Motor neuron (in vitro differentiated cells): ENCODE data around the gene UNC13B. TPM values are rescaled to one million over a fixed set of nuclear protein-coding genes. Genes with fewer than 3 reads are reported as not detected.
"Not testable (repeated sequence)": the region's sequence is repeated elsewhere in the genome, so short reads cannot be mapped to it uniquely, and the experiment has no call there.

Source experiments
- ATAC-seq, 8 experiments: fragments of 200-7000 bp; cut with Tn5 transposase; replicated peaks in 6 of 8; 2 replicates each; pipeline ENCODE4 v1.8.0; 2021; ENCODE audit warnings: mild to moderate bottlenecking in 8 of 8, moderate library complexity in 8 of 8
- H3K27ac ChIP-seq, 2 donors: fragments of 250-450 bp; sonication (Bioruptor Pico); 2 replicates each; pipeline ENCODE4 v1.9.0; 2021; ENCODE audit warnings: antibody characterized with exemption in 2 of 2, mild to moderate bottlenecking in 2 of 2, moderate library complexity in 1 of 2
- H3K4me1 ChIP-seq, 2 donors: fragments of 250-450 bp; sonication (Bioruptor Pico); replicated peaks in 1 of 2; 2 replicates each; pipeline ENCODE4 v1.6.1; 2021; ENCODE audit warnings: antibody characterized with exemption in 2 of 2, mild to moderate bottlenecking in 2 of 2, moderate library complexity in 1 of 2
- H3K4me3 ChIP-seq, 5 donors: fragments of 250-450 bp; sonication (Bioruptor Pico); 2 replicates each; pipeline ENCODE4 v1.9.0; 2021; ENCODE audit warnings: antibody characterized with exemption in 5 of 5, mild to moderate bottlenecking in 5 of 5, moderate library complexity in 4 of 5
- WGBS, 10 experiments: fragments of 450-650 bp; shearing (Covaris generic); methylation state at CpG; one replicate each; pipeline ENCODE4 v1.0.0; 2022; 5-methylcytosine and 5-hydroxymethylcytosine counted together
- in situ Hi-C, 9 experiments: fragments of 400-800 bp; cut with MboI; loops; one replicate each; pipeline ENCODE4 v1.15.0; 2021; ENCODE audit warnings: low sequenced_read_pairs in 9 of 9, low pct_unique_long_range_greater_than_20kb in 2 of 9; ENCODE audit not compliant: unreplicated experiment in 9 of 9
- total RNA-seq, 8 experiments: library from RNA; unstranded; fragments of 300-600 nt; gene quantifications; 2 replicates each; pipeline versions ENCODE4 v1.2.3 to v1.2.4, GENCODE V29; 2022

UNC13B gene
- total RNA-seq, 8 experiments from 2014 or later, result 32.3 to 71.1 (median 53.4) TPM

GRCh38 chr9:35245945-35246344, 84.1 kb downstream of the UNC13B start:
- WGBS, 10 experiments, result no CpG with 5 or more reads among the region's 1 CpG
- H3K4me1 ChIP-seq, ATAC-seq, H3K4me3 ChIP-seq, H3K27ac ChIP-seq, in situ Hi-C loops: not testable (repeated sequence)

DNA sequence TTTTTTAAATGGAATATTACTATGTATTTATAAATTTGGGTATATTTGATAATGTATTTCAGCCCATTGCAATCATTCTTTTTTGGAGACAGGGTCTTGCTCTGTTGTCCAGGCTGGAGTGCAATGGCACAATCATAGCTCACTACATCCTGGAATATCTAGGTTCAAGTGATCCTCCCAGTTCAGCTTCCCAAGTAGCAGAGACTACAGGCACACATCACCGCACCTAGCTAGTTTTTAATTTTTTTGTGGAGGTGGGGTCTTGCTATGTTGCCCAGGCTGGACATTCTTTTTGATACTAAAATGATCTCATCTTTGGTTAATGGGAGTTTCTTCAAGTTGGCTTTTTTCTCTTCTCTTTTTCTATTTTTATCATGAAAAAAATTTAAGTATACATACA, 91.3 kb downstream of the UNC13B start:
- ATAC-seq, result no peak
- in situ Hi-C loops, result loop anchor here in 3 of 9 experiments (10.0 to 25.0 kb wide), 3 partner anchors 91 to 141 kb away; partner anchors contain the start of genes ATOSB (in 2 of the 3), STOML2 (in 1 of the 3) and UNC13B (in 1 of the 3)
- Histone ChIP-seq H3K4me3 (no peak overlapping the region), H3K4me1 (peaks cover 12 to 15% of the 10 kb centered on the region in 2 donors), H3K27ac (no peak overlapping the region)
- WGBS, 10 experiments, result 67 to 100% (median 100%) methylated on average over 1 of the region's 1 CpG; no CpG with 5 or more reads in 2 of the 10 experiments

GRCh38 chr9:35254237-35254636, 92.4 kb downstream of the UNC13B start:
- H3K4me3 ChIP-seq, result no peak overlapping the region
- ATAC-seq, result no peak
- in situ Hi-C loops, result loop anchor here in 3 of 9 experiments (10.0 to 25.0 kb wide), 3 partner anchors 92 to 142 kb away; partner anchors contain the start of genes ATOSB (in 2 of the 3), STOML2 (in 1 of the 3) and UNC13B (in 1 of the 3)
- H3K4me1 ChIP-seq, result peaks cover 15 to 17% of the 10 kb centered on the region in 2 donors
- H3K27ac ChIP-seq, result no peak overlapping the region

DNA sequence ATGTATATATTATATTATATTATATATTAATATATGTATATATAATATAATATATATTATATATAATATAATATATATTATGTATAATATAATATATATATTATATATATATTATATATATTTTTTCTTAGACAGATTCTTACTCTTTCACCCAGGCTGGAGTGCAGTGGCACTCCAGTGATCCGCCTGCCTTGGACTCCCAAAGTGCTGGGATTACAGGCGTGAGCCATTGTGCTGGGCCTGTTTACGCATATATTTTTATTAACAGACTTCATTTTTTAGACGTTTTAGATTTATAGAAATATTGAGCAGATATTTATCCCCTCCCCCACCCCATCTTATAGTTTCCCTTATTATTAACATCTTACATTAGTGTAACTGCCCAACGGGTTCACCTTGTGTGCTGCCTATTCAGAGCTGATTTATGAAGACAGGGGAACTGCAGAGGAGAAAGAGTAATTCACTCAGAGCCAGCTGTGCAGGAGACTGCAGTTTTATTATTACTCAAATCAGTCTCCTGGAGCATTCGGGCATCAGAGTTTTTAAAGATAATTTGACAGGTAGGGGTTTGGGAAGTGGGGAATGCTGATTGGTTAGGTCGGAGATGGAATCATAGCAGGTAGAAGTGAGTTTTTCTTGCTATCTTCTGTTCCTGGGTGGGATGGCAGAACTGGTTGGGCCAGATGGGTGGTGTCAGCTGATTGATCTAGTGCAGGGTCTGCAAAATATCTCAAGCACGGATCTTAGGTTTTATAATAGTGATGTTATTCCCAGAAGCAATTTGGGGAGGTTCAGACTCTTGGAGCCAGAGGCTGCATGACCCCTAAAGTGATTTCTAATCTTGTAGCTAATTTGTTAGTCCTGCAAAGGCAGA, 93.4 kb downstream of the UNC13B start:
- in situ Hi-C loops, result loop anchor here in 3 of 9 experiments (10.0 to 25.0 kb wide), 3 partner anchors 93 to 143 kb away; partner anchors contain the start of genes ATOSB (in 2 of the 3), STOML2 (in 1 of the 3) and UNC13B (in 1 of the 3)
- H3K27ac ChIP-seq, result peak overlapping the region in 1 of 2 donors; percentile 62
- peak overlapping the region in 1 of 5 donors; percentile 7 for H3K4me3 ChIP-seq
- 0 to 100% (median 53%) methylated on average over 1 to 8 of the region's 8 CpGs; no CpG with 5 or more reads in 1 of the 10 experiments for WGBS, 10 experiments
- peak in 5 of 8 experiments; percentile 89 to 98 (median 91) for ATAC-seq
- H3K4me1 ChIP-seq, result peaks cover 15 to 17% of the 10 kb centered on the region in 2 donors

DNA sequence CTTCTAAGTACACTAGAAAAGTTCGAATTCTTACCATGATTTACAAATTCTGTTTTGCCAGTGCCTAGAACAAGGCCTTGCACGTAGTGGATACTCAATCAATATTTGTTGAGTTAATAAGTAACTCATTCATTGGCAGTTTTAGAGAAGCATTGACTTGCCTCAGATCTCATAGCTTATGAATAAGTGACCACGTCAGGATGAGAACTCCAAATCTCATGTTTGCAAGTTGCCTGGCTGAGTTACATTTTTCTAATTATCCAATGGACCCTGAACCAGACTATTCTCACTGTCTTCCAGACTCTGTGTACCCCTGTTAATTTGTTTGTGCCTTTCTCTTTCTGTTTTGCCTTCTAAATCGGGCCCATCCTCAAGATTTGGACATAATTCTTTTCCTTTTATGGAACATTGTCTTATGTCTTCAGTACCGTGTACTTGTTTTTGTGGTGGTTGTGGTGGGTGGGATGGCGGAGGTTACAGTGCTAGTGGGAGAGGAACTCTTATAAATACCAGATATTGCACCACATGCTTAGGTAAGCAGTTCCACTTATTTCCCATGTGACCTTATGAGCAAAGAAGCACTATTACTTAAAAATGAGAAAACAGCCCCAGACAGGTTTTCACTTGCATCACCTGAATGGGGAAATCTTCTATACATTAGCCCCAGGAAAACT, 96.3 kb downstream of the UNC13B start:
- Histone ChIP-seq H3K4me3 (no peak overlapping the region), H3K4me1 (peaks cover 15 to 17% of the 10 kb centered on the region in 2 donors), H3K27ac (no peak overlapping the region)
- no peak for ATAC-seq
- 38 to 90% (median 66%) methylated on average over 1 to 6 of the region's 6 CpGs for WGBS, 10 experiments
- in situ Hi-C loops, result loop anchor here in 3 of 9 experiments (10.0 to 25.0 kb wide), 3 partner anchors 96 to 146 kb away; partner anchors contain the start of genes ATOSB (in 2 of the 3), STOML2 (in 1 of the 3) and UNC13B (in 1 of the 3)

GRCh38 chr9:35258660-35259474, 97.1 kb downstream of the UNC13B start:
- H3K4me1 ChIP-seq, result peaks cover 15 to 17% of the 10 kb centered on the region in 2 donors
- peak; percentile 64 to 100 (median 79) for ATAC-seq
- in situ Hi-C loops, result loop anchor here in 3 of 9 experiments (10.0 to 25.0 kb wide), 3 partner anchors 97 to 147 kb away; partner anchors contain the start of genes ATOSB (in 2 of the 3), STOML2 (in 1 of the 3) and UNC13B (in 1 of the 3)
- no peak overlapping the region for H3K27ac ChIP-seq
- WGBS, 10 experiments, result 0 to 45% (median 22%) methylated on average over 2 to 5 of the region's 5 CpGs
- H3K4me3 ChIP-seq, result no peak overlapping the region

DNA sequence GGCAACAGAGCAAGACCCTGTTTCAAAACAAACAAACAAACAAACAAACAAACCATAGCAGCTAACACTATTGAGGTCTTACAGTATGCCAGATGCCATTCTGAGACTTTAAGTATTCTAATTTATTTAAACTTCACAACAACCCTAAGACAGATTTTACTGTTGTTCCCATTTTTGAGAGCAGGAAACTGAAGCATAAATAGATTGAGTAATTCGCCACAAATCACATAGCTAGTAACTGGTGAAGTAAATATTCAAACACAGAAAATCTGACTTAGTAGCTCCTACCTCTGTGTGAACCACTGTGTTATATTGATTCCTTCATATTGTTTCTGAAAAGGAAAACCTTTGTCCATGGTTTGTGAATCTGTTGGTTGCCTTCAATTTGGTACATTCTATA, 98.4 kb downstream of the UNC13B start:
- Histone ChIP-seq H3K27ac (no peak overlapping the region), H3K4me3 (no peak overlapping the region), H3K4me1 (peaks cover 10 to 14% of the 10 kb centered on the region in 2 donors)
- 86 to 100% (median 100%) methylated on average over 1 of the region's 1 CpG; no CpG with 5 or more reads in 2 of the 10 experiments for WGBS, 10 experiments
- ATAC-seq, result no peak
- in situ Hi-C loops, result loop anchor here in 2 of 9 experiments (25.0 kb wide), 2 partner anchors 98 to 148 kb away; partner anchors contain the start of genes ATOSB (in 1 of the 2), STOML2 (in 1 of the 2) and UNC13B (in 1 of the 2)

- H3K4me3 ChIP-seq, result no peak overlapping the region
- ATAC-seq, result no peak
- WGBS, 10 experiments, result 93 to 100% (median 99%) methylated on average over 1 to 2 of the region's 2 CpGs
- no peak overlapping the region for H3K27ac ChIP-seq
- in situ Hi-C loops, result loop anchor here in 2 of 9 experiments (25.0 kb wide), 2 partner anchors 100 to 150 kb away; partner anchors contain the start of genes ATOSB (in 1 of the 2), STOML2 (in 1 of the 2) and UNC13B (in 1 of the 2)
- H3K4me1 ChIP-seq, result peaks cover 0 to 8% of the 10 kb centered on the region in 2 donors
These were observed 100.3 kb downstream of the UNC13B start for GRCh38 chr9:35262064-35262463.

- peak in 2 of 8 experiments; percentile 81 to 83 for ATAC-seq
- no peaks in the 10 kb centered on the region for H3K4me1 ChIP-seq
- no peak overlapping the region for H3K4me3 ChIP-seq
- in situ Hi-C loops, result loop anchor here in 2 of 9 experiments (25.0 kb wide), 2 partner anchors 105 to 155 kb away; partner anchors contain the start of genes ATOSB (in 1 of the 2), STOML2 (in 1 of the 2) and UNC13B (in 1 of the 2)
- no peak overlapping the region for H3K27ac ChIP-seq
These were observed 105.9 kb downstream of the UNC13B start for GRCh38 chr9:35267710-35268109.

GRCh38 chr9:35269919-35270318, 108.1 kb downstream of the UNC13B start:
- in situ Hi-C loops, result loop anchor here in 2 of 9 experiments (25.0 kb wide), 2 partner anchors 108 to 158 kb away; partner anchors contain the start of genes ATOSB (in 1 of the 2), STOML2 (in 1 of the 2) and UNC13B (in 1 of the 2)
- Histone ChIP-seq H3K4me1 (no peaks in the 10 kb centered on the region), H3K27ac (no peak overlapping the region), H3K4me3 (no peak overlapping the region)
- 80 to 100% (median 83%) methylated on average over 1 of the region's 1 CpG; no CpG with 5 or more reads in 7 of the 10 experiments for WGBS, 10 experiments
- ATAC-seq, result no peak

DNA sequence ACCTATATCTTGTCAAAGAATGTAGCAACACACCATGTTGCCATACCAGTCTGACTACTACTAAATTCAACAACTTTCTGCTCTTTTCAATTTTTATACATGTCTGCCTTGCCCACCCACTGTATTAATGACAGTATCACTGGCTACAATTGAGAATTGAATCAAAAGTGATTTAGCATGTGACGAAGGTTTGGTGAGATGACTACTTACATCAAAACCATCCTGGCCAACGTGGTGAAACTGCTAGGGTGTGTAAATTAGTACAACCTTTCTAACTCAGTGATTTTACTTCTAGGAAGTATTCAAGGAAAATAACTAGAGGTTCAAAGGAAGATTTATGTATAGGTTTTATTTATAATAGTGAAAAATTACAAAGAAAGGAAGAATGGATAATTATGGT, 109.8 kb downstream of the UNC13B start:
- Histone ChIP-seq H3K4me3 (no peak overlapping the region), H3K27ac (no peak overlapping the region), H3K4me1 (no peaks in the 10 kb centered on the region)
- WGBS, 10 experiments, result 18 to 100% (median 62%) methylated on average over 1 to 2 of the region's 2 CpGs; no CpG with 5 or more reads in 2 of the 10 experiments
- in situ Hi-C loops, result loop anchor here in 2 of 9 experiments (25.0 kb wide), 2 partner anchors 109 to 159 kb away; partner anchors contain the start of genes ATOSB (in 1 of the 2), STOML2 (in 1 of the 2) and UNC13B (in 1 of the 2)
- ATAC-seq, result no peak
